Thyroid gland (tissue), 4 donors: ENCODE results near the gene INPP4B. TPM values are rescaled to one million over a fixed set of nuclear protein-coding genes. Genes with fewer than 3 reads are reported as not detected.

Source experiments
- DNase-seq, 2 donors: peaks; one replicate each; pipeline ENCODE4 v3.0.0-alpha.2; 2019
- H3K27ac ChIP-seq, 3 donors: fragments of 200-600 bp; sonication (generic); 1 replicate in 2 of 3; 2 replicates in 1 of 3; pipeline ENCODE4 v1.5.1; 2016 to 2019; ENCODE audit warnings: mild to moderate bottlenecking in 1 of 3, moderate library complexity in 1 of 3
- H3K27me3 ChIP-seq: fragments of 200-600 bp; sonication (generic); one replicate; pipeline ENCODE4 v1.5.1; 2019
- H3K36me3 ChIP-seq, 2 donors: fragments of 200-600 bp; sonication (generic); one replicate each; pipeline ENCODE4 v1.5.1; 2016 to 2019
- H3K4me1 ChIP-seq, 2 donors: fragments of 200-600 bp; sonication (generic); one replicate each; pipeline ENCODE4 v1.5.1; 2017 to 2019
- H3K4me3 ChIP-seq, 3 donors: fragments of 200-600 bp; sonication (generic); replicated peaks in 1 of 3; 1 replicate in 2 of 3; 2 replicates in 1 of 3; pipeline ENCODE4 v1.5.1; 2016; ENCODE audit warnings: mild to moderate bottlenecking in 1 of 3
- H3K9me3 ChIP-seq: fragments of 200-600 bp; sonication (generic); one replicate; pipeline ENCODE4 v1.5.1; 2017
- POLR2A ChIP-seq, 2 donors: fragments of 450-650 bp; IDR thresholded peaks; one replicate each; pipeline ENCODE4 v1.6.1; 2017; ENCODE audit warnings: antibody characterized with exemption in 2 of 2, mild to moderate bottlenecking in 2 of 2, moderate library complexity in 1 of 2
- WGBS, 2 donors: methylation state at CpG; one replicate each; pipeline ENCODE4 v1.1.5; 2017; 5-methylcytosine and 5-hydroxymethylcytosine counted together
- intact Hi-C: fragments of 100-400 bp; cut with DNase I; formaldehyde crosslinking; loops from one replicate; pipeline ENCODE4 v1.15.1; 2023
- total RNA-seq, 4 donors: library from RNA; depleted of rRNA; stranded (reverse); fragments of >200 nt; gene quantifications; one replicate each; pipeline ENCODE4 v1.2.3, GENCODE V29; 2016
- TF ChIP-seq, protein P1 (sequence below), 6 experiments: fragments of 200-600 bp in 3 of 6; fragments of 450-650 bp in 3 of 6; sonication (generic) in 3 of 6; IDR thresholded peaks; one replicate each; pipeline ENCODE4 v1.5.1; 2016 to 2019; ENCODE audit warnings: antibody characterized with exemption in 6 of 6, mild to moderate bottlenecking in 2 of 6, inconsistent platforms in 1 of 6, moderate library complexity in 1 of 6

INPP4B gene
- total RNA-seq, 4 donors from 2014 or later: 8.0 to 22.1 (median 12.0) TPM

GRCh38 chr4:142350871-142351270 is 495.2 kb downstream of the INPP4B start:
- no peak for TF ChIP-seq POLR2A (IDR thresholded peaks at IDR 0.05)
- TF ChIP-seq, protein P1, sequence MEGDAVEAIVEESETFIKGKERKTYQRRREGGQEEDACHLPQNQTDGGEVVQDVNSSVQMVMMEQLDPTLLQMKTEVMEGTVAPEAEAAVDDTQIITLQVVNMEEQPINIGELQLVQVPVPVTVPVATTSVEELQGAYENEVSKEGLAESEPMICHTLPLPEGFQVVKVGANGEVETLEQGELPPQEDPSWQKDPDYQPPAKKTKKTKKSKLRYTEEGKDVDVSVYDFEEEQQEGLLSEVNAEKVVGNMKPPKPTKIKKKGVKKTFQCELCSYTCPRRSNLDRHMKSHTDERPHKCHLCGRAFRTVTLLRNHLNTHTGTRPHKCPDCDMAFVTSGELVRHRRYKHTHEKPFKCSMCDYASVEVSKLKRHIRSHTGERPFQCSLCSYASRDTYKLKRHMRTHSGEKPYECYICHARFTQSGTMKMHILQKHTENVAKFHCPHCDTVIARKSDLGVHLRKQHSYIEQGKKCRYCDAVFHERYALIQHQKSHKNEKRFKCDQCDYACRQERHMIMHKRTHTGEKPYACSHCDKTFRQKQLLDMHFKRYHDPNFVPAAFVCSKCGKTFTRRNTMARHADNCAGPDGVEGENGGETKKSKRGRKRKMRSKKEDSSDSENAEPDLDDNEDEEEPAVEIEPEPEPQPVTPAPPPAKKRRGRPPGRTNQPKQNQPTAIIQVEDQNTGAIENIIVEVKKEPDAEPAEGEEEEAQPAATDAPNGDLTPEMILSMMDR (IDR thresholded peaks at IDR 0.05): no peak

GRCh38 chr4:142348613-142349021 is 497.5 kb downstream of the INPP4B start:
- no peaks in the 10 kb centered on the region for H3K36me3 ChIP-seq
- no peaks in the 10 kb centered on the region for H3K4me1 ChIP-seq
- H3K9me3 ChIP-seq: no peaks in the 10 kb centered on the region
- 73 to 81% methylated on average over 1 of the region's 1 CpG for WGBS, 2 donors
- TF ChIP-seq POLR2A (IDR thresholded peaks at IDR 0.05): no peak
- TF ChIP-seq, protein P1 (IDR thresholded peaks at IDR 0.05): no peak
- no peak for DNase-seq
- no peak overlapping the region for H3K27ac ChIP-seq
- intact Hi-C loops: no loop called here
- no peak overlapping the region for H3K4me3 ChIP-seq
- H3K27me3 ChIP-seq: no peaks in the 10 kb centered on the region

More at GRCh38 chr4:142350871-142351270, 495.2 kb downstream of the INPP4B start:
- no peaks in the 10 kb centered on the region for H3K27me3 ChIP-seq
- no peaks in the 10 kb centered on the region for H3K9me3 ChIP-seq
- H3K4me1 ChIP-seq: peaks cover 7 to 11% of the 10 kb centered on the region in 2 donors
- H3K36me3 ChIP-seq: no peaks in the 10 kb centered on the region
- H3K27ac ChIP-seq: no peak overlapping the region
- H3K4me3 ChIP-seq: no peak overlapping the region
- intact Hi-C loops: loop anchor here (5.0 to 10.0 kb wide), 2 partner anchors 371 to 494 kb away; partner anchors contain the start of gene INPP4B
- no peak for DNase-seq

- Histone ChIP-seq H3K27me3 (no peaks in the 10 kb centered on the region), H3K36me3 (no peaks in the 10 kb centered on the region), H3K4me3 (no peak overlapping the region), H3K9me3 (no peaks in the 10 kb centered on the region), H3K4me1 (no peaks in the 10 kb centered on the region), H3K27ac (no peak overlapping the region)
- TF ChIP-seq, protein P1 (IDR thresholded peaks at IDR 0.05): no peak
- TF ChIP-seq POLR2A (IDR thresholded peaks at IDR 0.05): no peak
- intact Hi-C loops: no loop called here
- no peak for DNase-seq
These were observed 498.9 kb downstream of the INPP4B start for GRCh38 chr4:142347241-142347640.

GRCh38 chr4:142345924-142346323 is 500.2 kb downstream of the INPP4B start:
- 78 to 84% methylated on average over 2 of the region's 2 CpGs for WGBS, 2 donors
- TF ChIP-seq POLR2A (IDR thresholded peaks at IDR 0.05): no peak
- TF ChIP-seq, protein P1 (IDR thresholded peaks at IDR 0.05): no peak
- intact Hi-C loops: no loop called here

DNA sequence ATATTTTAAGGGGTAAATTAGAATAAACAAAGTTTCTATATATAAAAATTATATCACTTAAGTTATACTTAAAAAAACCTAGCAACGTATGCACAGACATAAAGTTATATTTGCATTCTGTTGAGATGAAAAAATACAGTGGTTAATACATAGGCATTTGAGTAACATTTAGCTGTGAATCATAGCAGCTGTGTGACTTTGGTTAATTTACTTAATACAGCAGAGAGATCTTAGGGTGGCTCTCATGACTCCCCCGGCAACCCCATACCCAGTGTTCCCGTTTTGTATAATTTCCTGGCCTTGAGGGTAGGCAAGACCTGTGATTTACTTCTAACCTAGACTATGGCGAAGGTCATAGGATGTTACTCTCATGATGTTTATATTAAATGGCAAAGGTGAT is 504.8 kb downstream of the INPP4B start:
- no peaks in the 10 kb centered on the region for H3K27me3 ChIP-seq
- intact Hi-C loops: no loop called here
- H3K4me3 ChIP-seq: no peak overlapping the region
- whole genome bisulfite sequencing, 2 donors: 90 to 93% methylated on average over 4 of the region's 4 CpGs
- no peak for DNase-seq
- no peak overlapping the region for H3K27ac ChIP-seq
- no peaks in the 10 kb centered on the region for H3K4me1 ChIP-seq
- H3K9me3 ChIP-seq: no peaks in the 10 kb centered on the region
- H3K36me3 ChIP-seq: no peaks in the 10 kb centered on the region
- no peak for TF ChIP-seq POLR2A (IDR thresholded peaks at IDR 0.05)
- TF ChIP-seq, protein P1 (IDR thresholded peaks at IDR 0.05): no peak

More at GRCh38 chr4:142345924-142346323, 500.2 kb downstream of the INPP4B start:
- no peaks in the 10 kb centered on the region for H3K27me3 ChIP-seq
- H3K36me3 ChIP-seq: no peaks in the 10 kb centered on the region
- no peak overlapping the region for H3K4me3 ChIP-seq
- no peak overlapping the region for H3K27ac ChIP-seq
- no peaks in the 10 kb centered on the region for H3K4me1 ChIP-seq
- DNase-seq: no peak
- H3K9me3 ChIP-seq: no peaks in the 10 kb centered on the region
